Activated naive CD8-positive, alpha-beta T cell treated with anti-CD3 and anti-CD28 coated beads, Interleukin-2, amount 10 ng/mL, durations not matched to agents 7 days and 5 days (primary cell): ENCODE measurements around the gene CXCL6. TPM values are rescaled to one million over a fixed set of nuclear protein-coding genes. Genes with fewer than 3 reads are reported as not detected.

ENCODE experiments used
- ATAC-seq: fragments of 150-1000 bp; cut with Tn5 transposase; one replicate; pipeline ENCODE4 v1.10.0; 2021; ENCODE audit warnings: low read depth, moderate library complexity
- POLR2A ChIA-PET: fragments of 350-600 bp; sonication (Branson Sonifier 250); formaldehyde crosslinking; loops from one replicate; lab custom pipeline; 2021; ENCODE audit warnings: antibody characterized with exemption; lab: Charles Lee
- DNase-seq: peaks from one replicate; pipeline ENCODE4 v3.0.0; 2021
- H3K27ac Mint-ChIP-seq: one replicate; pipeline ENCODE4 v1.8.0; 2022; ENCODE audit warnings: mild to moderate bottlenecking, mixed read lengths
- H3K27me3 Mint-ChIP-seq: one replicate; pipeline ENCODE4 v1.8.0; 2022; ENCODE audit warnings: mild to moderate bottlenecking, moderate library complexity, mixed read lengths
- H3K36me3 Mint-ChIP-seq: one replicate; pipeline ENCODE4 v1.8.0; 2021; ENCODE audit warnings: mild to moderate bottlenecking, mixed read lengths
- H3K4me1 Mint-ChIP-seq: one replicate; pipeline ENCODE4 v1.8.0; 2021; ENCODE audit warnings: mixed read lengths
- H3K4me3 Mint-ChIP-seq: one replicate; pipeline ENCODE4 v1.8.0; 2022; ENCODE audit warnings: mild to moderate bottlenecking, moderate library complexity, mixed read lengths
- H3K9me3 Mint-ChIP-seq: one replicate; pipeline ENCODE4 v1.8.0; 2021; ENCODE audit warnings: mixed read lengths
- total RNA-seq, 2 experiments: library from RNA; stranded (reverse); gene quantifications; one replicate each; pipeline ENCODE4 v1.2.3, GENCODE V29; 2021

Gene CXCL6
- total RNA-seq, 2 experiments from 2014 or later, result not detected

- Mint-ChIP-seq H3K9me3 (peaks cover 2% of the 10 kb centered on the region), H3K36me3 (no peaks in the 10 kb centered on the region), H3K4me1 (no peaks in the 10 kb centered on the region), H3K27me3 (no peaks in the 10 kb centered on the region), H3K27ac (no peak overlapping the region), H3K4me3 (no peak overlapping the region)
- DNase-seq (no peak), ATAC-seq (no peak)
- POLR2A ChIA-PET, result no interaction called here
Observed at GRCh38 chr4:73822812-73823504, 13.5 kb upstream of the CXCL6 start.

- H3K27me3 Mint-ChIP-seq, result no peaks in the 10 kb centered on the region
- no peaks in the 10 kb centered on the region for H3K36me3 Mint-ChIP-seq
- no peak overlapping the region for H3K27ac Mint-ChIP-seq
- H3K4me1 Mint-ChIP-seq, result no peaks in the 10 kb centered on the region
- ATAC-seq (no peak), DNase-seq (no peak)
- H3K9me3 Mint-ChIP-seq, result peaks cover 2% of the 10 kb centered on the region
- POLR2A ChIA-PET, result no interaction called here
- H3K4me3 Mint-ChIP-seq, result no peak overlapping the region
Observed at GRCh38 chr4:73823760-73824159, 12.7 kb upstream of the CXCL6 start.

- H3K27ac Mint-ChIP-seq, result no peak overlapping the region
- no peaks in the 10 kb centered on the region for H3K27me3 Mint-ChIP-seq
- H3K4me1 Mint-ChIP-seq, result no peaks in the 10 kb centered on the region
- no peak for DNase-seq
- no peaks in the 10 kb centered on the region for H3K36me3 Mint-ChIP-seq
- H3K4me3 Mint-ChIP-seq, result no peak overlapping the region
- H3K9me3 Mint-ChIP-seq, result peaks cover 2% of the 10 kb centered on the region
- no peak for ATAC-seq
- POLR2A ChIA-PET, result no interaction called here
Observed at GRCh38 chr4:73828956-73829355, 7.5 kb upstream of the CXCL6 start.

- no peak overlapping the region for H3K27ac Mint-ChIP-seq
- ATAC-seq, result no peak
- POLR2A ChIA-PET, result no interaction called here
- H3K4me3 Mint-ChIP-seq, result no peak overlapping the region
- peaks cover 5% of the 10 kb centered on the region for H3K27me3 Mint-ChIP-seq
- no peaks in the 10 kb centered on the region for H3K36me3 Mint-ChIP-seq
- H3K4me1 Mint-ChIP-seq, result no peaks in the 10 kb centered on the region
- no peak for DNase-seq
- peaks cover 2% of the 10 kb centered on the region for H3K9me3 Mint-ChIP-seq
Observed at GRCh38 chr4:73831569-73831968, 4.9 kb upstream of the CXCL6 start.

- peaks cover 2% of the 10 kb centered on the region for H3K9me3 Mint-ChIP-seq
- no peaks in the 10 kb centered on the region for H3K4me1 Mint-ChIP-seq
- DNase-seq (no peak), ATAC-seq (no peak)
- H3K36me3 Mint-ChIP-seq, result no peaks in the 10 kb centered on the region
- POLR2A ChIA-PET, result no interaction called here
- H3K27ac Mint-ChIP-seq, result no peak overlapping the region
- H3K27me3 Mint-ChIP-seq, result peaks cover 15% of the 10 kb centered on the region
- no peak overlapping the region for H3K4me3 Mint-ChIP-seq
Observed at GRCh38 chr4:73832651-73833237, 3.7 kb upstream of the CXCL6 start.

- H3K27me3 Mint-ChIP-seq, result peaks cover 17% of the 10 kb centered on the region
Observed at GRCh38 chr4:73839071-73839470, 2.6 kb downstream of the CXCL6 start.

GRCh38 chr4:73839715-73840114 lies 3.2 kb downstream of the CXCL6 start:
- Mint-ChIP-seq H3K4me3 (no peak overlapping the region), H3K9me3 (no peaks in the 10 kb centered on the region), H3K27me3 (peaks cover 17% of the 10 kb centered on the region), H3K4me1 (no peaks in the 10 kb centered on the region), H3K27ac (no peak overlapping the region), H3K36me3 (no peaks in the 10 kb centered on the region)
- POLR2A ChIA-PET, result no interaction called here
- no peak for DNase-seq
- no peak for ATAC-seq

More at GRCh38 chr4:73839071-73839470, 2.6 kb downstream of the CXCL6 start:
- no peaks in the 10 kb centered on the region for H3K9me3 Mint-ChIP-seq
- POLR2A ChIA-PET, result no interaction called here
- H3K36me3 Mint-ChIP-seq, result no peaks in the 10 kb centered on the region
- H3K4me3 Mint-ChIP-seq, result no peak overlapping the region
- ATAC-seq (no peak), DNase-seq (no peak)
- no peak overlapping the region for H3K27ac Mint-ChIP-seq
- H3K4me1 Mint-ChIP-seq, result no peaks in the 10 kb centered on the region

DNA sequence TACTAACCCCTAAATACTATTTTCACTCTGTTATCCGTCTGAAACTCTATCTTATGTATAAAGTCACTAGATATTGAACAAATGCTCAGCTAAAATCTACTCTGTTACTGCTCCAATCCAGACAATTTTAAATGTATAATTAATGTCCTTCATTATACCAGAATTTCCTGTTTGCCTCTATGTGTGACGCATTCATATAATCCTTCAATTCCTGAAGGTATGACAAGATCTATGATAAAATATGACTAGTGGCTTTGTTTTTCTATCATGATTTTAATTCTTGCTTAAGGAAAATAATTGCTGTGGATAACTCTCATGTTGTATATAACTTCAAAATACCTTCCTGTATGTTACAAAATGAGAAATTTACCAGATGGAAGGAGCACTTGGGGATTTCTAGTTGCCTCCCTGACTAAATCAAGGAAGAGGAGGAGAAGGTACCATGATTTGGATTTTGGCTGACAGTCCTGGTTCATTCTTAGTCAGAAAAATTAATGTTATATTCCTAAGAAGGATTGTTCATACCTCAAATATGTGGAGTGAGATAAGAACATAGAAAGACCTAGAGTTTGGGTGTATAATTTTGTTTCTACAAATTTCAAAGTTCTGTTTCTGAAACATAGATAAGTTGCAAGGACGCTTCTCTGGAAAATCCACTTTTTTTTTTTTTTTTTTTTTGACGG lies 4.9 kb downstream of the CXCL6 start:
- Mint-ChIP-seq H3K4me3 (no peak overlapping the region), H3K27ac (no peak overlapping the region), H3K4me1 (no peaks in the 10 kb centered on the region), H3K27me3 (peaks cover 14% of the 10 kb centered on the region), H3K36me3 (no peaks in the 10 kb centered on the region), H3K9me3 (no peaks in the 10 kb centered on the region)
- DNase-seq (no peak), ATAC-seq (no peak)
- POLR2A ChIA-PET, result no interaction called here

GRCh38 chr4:73842696-73843095 lies 6.2 kb downstream of the CXCL6 start:
- Mint-ChIP-seq H3K9me3 (no peaks in the 10 kb centered on the region), H3K27ac (no peak overlapping the region), H3K27me3 (peaks cover 3% of the 10 kb centered on the region), H3K36me3 (no peaks in the 10 kb centered on the region), H3K4me1 (no peaks in the 10 kb centered on the region), H3K4me3 (no peak overlapping the region)
- POLR2A ChIA-PET, result no interaction called here
- ATAC-seq (no peak), DNase-seq (no peak)

DNA sequence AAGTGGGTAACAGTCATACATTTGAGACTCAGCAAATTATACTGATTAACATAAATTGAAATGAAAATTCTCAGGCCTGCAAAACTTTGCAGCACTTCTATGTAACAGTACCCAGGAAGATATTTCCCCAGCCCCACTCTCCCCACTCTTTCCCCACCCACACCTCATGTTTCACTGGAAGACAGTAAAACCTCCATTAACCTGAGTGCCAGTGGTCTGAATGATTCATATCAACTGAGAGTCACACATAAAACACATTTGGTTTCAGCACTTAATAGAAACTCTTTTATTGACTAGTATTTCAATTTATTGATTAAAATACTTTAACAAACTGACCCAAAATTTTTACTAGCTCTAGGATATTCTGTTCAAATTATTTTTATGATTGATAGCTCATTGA lies 6.9 kb downstream of the CXCL6 start:
- no peak for DNase-seq
- no peak overlapping the region for H3K27ac Mint-ChIP-seq
- no peaks in the 10 kb centered on the region for H3K4me1 Mint-ChIP-seq
- H3K4me3 Mint-ChIP-seq, result no peak overlapping the region
- ATAC-seq, result no peak
- no peaks in the 10 kb centered on the region for H3K9me3 Mint-ChIP-seq
- POLR2A ChIA-PET, result no interaction called here
- H3K36me3 Mint-ChIP-seq, result no peaks in the 10 kb centered on the region
- peaks cover 3% of the 10 kb centered on the region for H3K27me3 Mint-ChIP-seq

GRCh38 chr4:73844345-73844744 lies 7.9 kb downstream of the CXCL6 start:
- Mint-ChIP-seq H3K4me3 (no peak overlapping the region), H3K27ac (no peak overlapping the region), H3K9me3 (no peaks in the 10 kb centered on the region), H3K27me3 (peaks cover 3% of the 10 kb centered on the region), H3K36me3 (no peaks in the 10 kb centered on the region), H3K4me1 (no peaks in the 10 kb centered on the region)
- no peak for ATAC-seq
- DNase-seq, result no peak
- POLR2A ChIA-PET, result no interaction called here

- no peak overlapping the region for H3K27ac Mint-ChIP-seq
- H3K27me3 Mint-ChIP-seq, result peaks cover 3% of the 10 kb centered on the region
- H3K4me3 Mint-ChIP-seq, result no peak overlapping the region
- POLR2A ChIA-PET, result no interaction called here
- ATAC-seq, result no peak
- no peak for DNase-seq
- no peaks in the 10 kb centered on the region for H3K36me3 Mint-ChIP-seq
- H3K9me3 Mint-ChIP-seq, result no peaks in the 10 kb centered on the region
- H3K4me1 Mint-ChIP-seq, result no peaks in the 10 kb centered on the region
Observed at GRCh38 chr4:73844806-73845205, 8.3 kb downstream of the CXCL6 start.

- POLR2A ChIA-PET, result no interaction called here
- H3K27me3 Mint-ChIP-seq, result no peaks in the 10 kb centered on the region
- no peaks in the 10 kb centered on the region for H3K36me3 Mint-ChIP-seq
- no peaks in the 10 kb centered on the region for H3K4me1 Mint-ChIP-seq
- DNase-seq (no peak), ATAC-seq (no peak)
- no peaks in the 10 kb centered on the region for H3K9me3 Mint-ChIP-seq
- no peak overlapping the region for H3K4me3 Mint-ChIP-seq
- no peak overlapping the region for H3K27ac Mint-ChIP-seq
Observed at GRCh38 chr4:73847526-73848182, 11.2 kb downstream of the CXCL6 start.
